NT2/D1 (cell line): ENCODE results near the gene ARMC9.

Source experiments
- DNase-seq: peaks from one replicate; pipeline ENCODE4 v3.0.0-alpha.2; 2011; ENCODE audit warnings: low read depth, low spot score
- H3K27me3 ChIP-seq: 2 replicates; pipeline ENCODE4 v1.6.0; 2011; ENCODE audit warnings: mild to moderate bottlenecking; ENCODE audit not compliant: insufficient read length, insufficient read depth
- H3K36me3 ChIP-seq: 2 replicates; pipeline ENCODE4 v1.6.1; 2011; ENCODE audit warnings: mild to moderate bottlenecking, low read length, mixed read lengths; ENCODE audit not compliant: insufficient read depth, insufficient read length
- H3K4me1 ChIP-seq: 2 replicates; pipeline ENCODE4 v1.5.1; 2011; ENCODE audit not compliant: insufficient read depth, insufficient read length
- H3K4me3 ChIP-seq: 2 replicates; pipeline ENCODE4 v1.5.1; 2011; ENCODE audit warnings: low read depth; ENCODE audit not compliant: insufficient read length
- H3K9ac ChIP-seq: 2 replicates; pipeline ENCODE4 v1.6.0; 2011; ENCODE audit warnings: low read depth; ENCODE audit not compliant: insufficient read length
- H3K9me3 ChIP-seq: 2 replicates; pipeline ENCODE4 v1.5.1; 2011; ENCODE audit warnings: mild to moderate bottlenecking, low read length; ENCODE audit not compliant: insufficient read depth
- SUZ12 ChIP-seq: IDR thresholded peaks from 2 replicates; pipeline ENCODE4 v1.6.1; 2011; ENCODE audit not compliant: insufficient read length, insufficient read depth; ENCODE audit errors: extremely low read depth
- YY1 ChIP-seq: IDR thresholded peaks from 2 replicates; pipeline ENCODE4 v1.6.1; 2011; ENCODE audit not compliant: insufficient read length, insufficient read depth
- ZNF274 ChIP-seq: IDR thresholded peaks from 2 replicates; pipeline ENCODE4 v1.6.1; 2011; ENCODE audit warnings: mild to moderate bottlenecking, low read depth, low read length

Gene ARMC9

GRCh38 chr2:231210782-231211181 lies 12.4 kb downstream of the ARMC9 start:
- no peak for DNase-seq
- no peaks in the 10 kb centered on the region for H3K4me1 ChIP-seq
- H3K9ac ChIP-seq, result no peak overlapping the region
- no peak for TF ChIP-seq ZNF274
- TF ChIP-seq SUZ12, result no peak
- TF ChIP-seq YY1, result no peak
- H3K4me3 ChIP-seq, result no peak overlapping the region
- H3K36me3 ChIP-seq, result peaks cover 65% of the 10 kb centered on the region
- H3K9me3 ChIP-seq, result no peaks in the 10 kb centered on the region
- no peaks in the 10 kb centered on the region for H3K27me3 ChIP-seq

- TF ChIP-seq SUZ12, result no peak
- no peaks in the 10 kb centered on the region for H3K4me1 ChIP-seq
These were observed 13.1 kb downstream of the ARMC9 start for GRCh38 chr2:231211486-231211885.

GRCh38 chr2:231212329-231212845 lies 14.0 kb downstream of the ARMC9 start:
- no peak overlapping the region for H3K9ac ChIP-seq
- no peaks in the 10 kb centered on the region for H3K9me3 ChIP-seq
- H3K27me3 ChIP-seq, result no peaks in the 10 kb centered on the region
- no peaks in the 10 kb centered on the region for H3K4me1 ChIP-seq
- no peak for DNase-seq
- TF ChIP-seq SUZ12, result no peak
- TF ChIP-seq ZNF274, result no peak
- TF ChIP-seq YY1, result no peak
- H3K36me3 ChIP-seq, result peaks cover 70% of the 10 kb centered on the region
- H3K4me3 ChIP-seq, result no peak overlapping the region

More at GRCh38 chr2:231211486-231211885, 13.1 kb downstream of the ARMC9 start:
- peaks cover 67% of the 10 kb centered on the region for H3K36me3 ChIP-seq
- no peaks in the 10 kb centered on the region for H3K9me3 ChIP-seq
- DNase-seq, result no peak
- H3K27me3 ChIP-seq, result no peaks in the 10 kb centered on the region
- no peak overlapping the region for H3K9ac ChIP-seq
- H3K4me3 ChIP-seq, result no peak overlapping the region

GRCh38 chr2:231213931-231214642 lies 15.7 kb downstream of the ARMC9 start:
- Histone ChIP-seq H3K9ac (no peak overlapping the region), H3K27me3 (no peaks in the 10 kb centered on the region), H3K9me3 (peaks cover under 1% of the 10 kb centered on the region; the same call in 1 of the 2 replicates), H3K36me3 (peaks cover 71% of the 10 kb centered on the region), H3K4me1 (no peaks in the 10 kb centered on the region), H3K4me3 (no peak overlapping the region)
- TF ChIP-seq ZNF274 (no peak), SUZ12 (no peak), YY1 (no peak)
- DNase-seq, result no peak

GRCh38 chr2:231218366-231218765 lies 19.9 kb downstream of the ARMC9 start:
- Histone ChIP-seq H3K9ac (no peak overlapping the region), H3K9me3 (peaks cover 5% of the 10 kb centered on the region; the same call in 1 of the 2 replicates), H3K4me1 (no peaks in the 10 kb centered on the region), H3K27me3 (no peaks in the 10 kb centered on the region), H3K4me3 (no peak overlapping the region), H3K36me3 (peaks cover 73% of the 10 kb centered on the region)
- no peak for DNase-seq
- no peak for TF ChIP-seq YY1
- no peak for TF ChIP-seq ZNF274
- no peak for TF ChIP-seq SUZ12

GRCh38 chr2:231219289-231219688 lies 20.9 kb downstream of the ARMC9 start:
- no peaks in the 10 kb centered on the region for H3K4me1 ChIP-seq
- peaks cover 72% of the 10 kb centered on the region for H3K36me3 ChIP-seq
- H3K9me3 ChIP-seq, result peaks cover 5% of the 10 kb centered on the region; the same call in 1 of the 2 replicates
- no peak for DNase-seq
- no peak overlapping the region for H3K4me3 ChIP-seq
- TF ChIP-seq ZNF274 (no peak), SUZ12 (no peak), YY1 (no peak)
- no peak overlapping the region for H3K9ac ChIP-seq
- no peaks in the 10 kb centered on the region for H3K27me3 ChIP-seq

GRCh38 chr2:231221761-231222160 lies 23.3 kb downstream of the ARMC9 start:
- TF ChIP-seq ZNF274 (no peak), SUZ12 (no peak), YY1 (no peak)
- peaks cover 56% of the 10 kb centered on the region for H3K36me3 ChIP-seq
- no peaks in the 10 kb centered on the region for H3K27me3 ChIP-seq
- no peaks in the 10 kb centered on the region for H3K4me1 ChIP-seq
- H3K9me3 ChIP-seq, result peaks cover 5% of the 10 kb centered on the region; the same call in 1 of the 2 replicates
- H3K4me3 ChIP-seq, result no peak overlapping the region
- no peak overlapping the region for H3K9ac ChIP-seq
- no peak for DNase-seq
